Inflammatory macrophage (primary cell): ENCODE measurements around the gene PDHA1.

Source experiments
- DNase-seq, 2 donors: peaks; one replicate each; pipeline ENCODE4 v3.0.0-alpha.2; 2020 to 2022
- total RNA-seq, 18 experiments: gene quantifications; one replicate each; lab custom pipeline; 2026; ENCODE audit warnings: mixed read lengths in 6 of 18, inconsistent platforms in 2 of 18; lab: John Stamatoyannopoulos, UW

The PDHA1 gene
- 44.8 to 115 (median 99.0) reads per million in 18 experiments for total RNA-seq

DNA sequence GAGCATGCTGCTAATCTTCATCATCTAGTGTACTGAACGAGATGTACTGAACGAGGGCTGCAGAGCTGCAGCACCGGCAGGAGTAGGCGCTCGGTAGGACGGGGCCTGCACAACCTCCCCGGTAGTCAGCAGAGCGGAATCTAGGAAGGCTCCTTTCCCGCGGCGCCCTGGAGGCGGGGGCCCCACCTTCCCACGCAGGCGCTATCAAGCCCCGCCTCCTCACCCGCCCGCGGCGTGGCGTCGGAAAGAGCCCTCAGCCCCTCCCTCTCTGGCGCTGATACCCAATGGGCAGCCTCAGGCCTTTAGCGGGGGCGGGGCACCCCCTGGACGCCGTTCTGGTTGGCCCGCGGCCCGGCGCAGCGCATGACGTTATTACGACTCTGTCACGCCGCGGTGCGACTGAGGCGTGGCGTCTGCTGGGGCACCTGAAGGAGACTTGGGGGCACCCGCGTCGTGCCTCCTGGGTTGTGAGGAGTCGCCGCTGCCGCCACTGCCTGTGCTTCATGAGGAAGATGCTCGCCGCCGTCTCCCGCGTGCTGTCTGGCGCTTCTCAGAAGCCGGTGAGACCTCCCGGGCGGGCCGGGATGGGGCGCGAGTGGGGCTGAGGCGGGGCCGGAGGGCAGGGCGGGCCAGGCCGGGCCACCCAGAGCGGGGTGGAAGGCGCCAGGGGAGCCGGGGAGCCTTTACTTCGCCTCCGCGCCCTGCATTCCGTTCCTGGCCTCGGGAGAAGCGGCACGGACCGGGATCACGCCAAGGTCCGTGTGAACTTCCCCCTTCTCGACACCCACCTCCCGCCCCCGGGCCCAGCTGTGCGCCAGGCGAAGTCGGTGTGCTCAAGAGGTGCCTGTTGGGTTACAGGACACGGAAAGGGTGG, at the start of gene PDHA1:
PDHA1 (plus strand) TSS at position 393 of the 874 bp plus-strand sequence; CDS start at position 504, 111 bp downstream.
- DNase-seq, result peak; percentile 93 to 94

GRCh38 chrX:19303256-19303880, 40.4 kb upstream of the PDHA1 start:
- DNase-seq, result no peak

GRCh38 chrX:19326567-19326966, 17.2 kb upstream of the PDHA1 start:
- DNase-seq, result no peak

- DNase-seq, result no peak
These were observed 11.9 kb upstream of the PDHA1 start for GRCh38 chrX:19331831-19332230.

DNA sequence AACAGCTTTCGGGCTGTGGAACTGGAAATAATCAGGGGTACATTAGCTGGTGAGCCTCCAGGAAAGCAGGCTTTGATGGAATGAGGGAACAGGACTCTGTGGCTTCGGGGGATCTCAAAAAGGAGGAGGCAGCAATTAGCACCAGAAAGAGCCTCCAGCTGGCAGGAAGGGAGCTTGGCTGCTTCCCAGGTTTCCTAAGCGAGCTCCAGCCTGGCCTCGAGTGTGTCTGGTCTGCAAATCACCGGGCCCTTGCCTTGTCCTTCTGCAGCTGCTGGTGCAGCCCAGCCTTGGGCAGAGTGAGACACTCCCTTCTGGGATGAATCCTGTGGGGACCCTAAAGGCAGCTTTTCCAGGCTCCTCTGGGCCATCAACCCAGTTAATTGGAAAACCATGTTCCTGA, 10.7 kb upstream of the PDHA1 start:
- DNase-seq, result no peak

- DNase-seq, result peak; percentile 41 to 56
These were observed 8.6 kb upstream of the PDHA1 start for GRCh38 chrX:19334945-19335626.

DNA sequence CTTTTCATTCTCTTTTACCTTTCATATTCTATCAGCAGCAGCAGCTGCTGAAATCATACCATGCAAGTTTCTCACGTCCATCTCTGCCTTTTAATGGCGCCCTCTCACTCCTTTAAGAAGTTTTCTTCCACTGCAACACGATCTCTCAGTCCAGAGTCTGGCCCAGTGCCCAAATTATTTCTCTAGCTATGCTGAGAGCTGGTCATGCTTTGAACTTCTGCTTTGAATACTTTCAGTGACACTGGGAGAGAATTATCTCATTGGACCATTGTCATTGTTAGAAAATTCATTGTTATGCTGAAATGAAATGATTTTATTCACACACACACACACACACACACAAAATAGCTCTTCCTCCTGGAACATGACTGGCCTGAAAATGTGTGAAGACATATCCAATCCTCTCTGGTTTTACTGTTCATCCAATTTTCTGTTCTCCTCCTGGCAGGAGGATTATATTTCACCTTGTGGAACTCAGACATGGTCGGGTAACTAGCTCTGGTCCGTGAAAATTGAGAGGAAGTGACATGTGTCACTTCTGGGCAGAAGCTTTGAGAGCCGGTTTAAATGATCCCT, 1.3 kb upstream of the PDHA1 start:
- peak; percentile 55 to 57 for DNase-seq

DNA sequence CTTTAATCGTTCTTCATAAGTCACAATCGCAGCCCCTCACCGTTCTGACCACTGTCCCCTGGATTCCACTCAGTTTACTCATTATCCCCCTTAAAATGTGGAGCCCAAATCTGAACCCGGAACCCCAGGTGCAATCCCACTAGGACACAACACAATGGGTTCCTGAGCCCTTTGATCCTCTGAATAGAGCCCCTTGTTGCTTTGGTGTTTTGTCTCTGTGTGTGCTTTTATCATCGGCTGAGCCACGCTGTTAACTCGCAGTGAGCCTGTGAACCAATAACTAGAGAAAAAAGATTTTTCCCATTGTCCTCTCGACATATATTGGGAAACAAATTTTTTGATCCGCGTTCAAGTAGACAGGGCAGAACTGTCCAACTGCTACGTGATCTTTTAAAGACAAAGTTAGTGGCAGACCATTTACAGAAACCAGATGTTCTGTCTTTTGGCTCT, 617 bp upstream of the PDHA1 start:
- DNase-seq, result no peak

DNA sequence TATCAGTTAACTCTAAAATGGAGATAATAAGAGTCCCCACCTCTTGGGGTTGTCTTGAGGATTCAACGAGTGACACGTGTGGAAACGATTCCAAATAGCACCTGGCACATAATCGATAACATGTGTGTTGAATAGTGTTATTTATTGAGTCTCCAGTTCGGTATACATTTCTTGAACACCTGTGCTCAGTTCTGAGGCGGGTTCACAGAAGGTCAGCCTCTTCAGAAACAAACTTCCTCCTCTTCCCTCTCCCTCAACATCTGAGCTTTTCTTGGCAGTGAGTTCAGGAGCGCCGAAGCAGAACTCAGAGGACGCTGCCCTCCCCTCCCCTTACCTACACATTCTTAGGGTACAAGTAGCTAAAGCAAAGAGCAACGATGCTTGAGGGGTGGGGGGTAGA, 934 bp downstream of the PDHA1 start:
- DNase-seq, result no peak

GRCh38 chrX:19347916-19348315, 4.2 kb downstream of the PDHA1 start:
- no peak for DNase-seq

DNA sequence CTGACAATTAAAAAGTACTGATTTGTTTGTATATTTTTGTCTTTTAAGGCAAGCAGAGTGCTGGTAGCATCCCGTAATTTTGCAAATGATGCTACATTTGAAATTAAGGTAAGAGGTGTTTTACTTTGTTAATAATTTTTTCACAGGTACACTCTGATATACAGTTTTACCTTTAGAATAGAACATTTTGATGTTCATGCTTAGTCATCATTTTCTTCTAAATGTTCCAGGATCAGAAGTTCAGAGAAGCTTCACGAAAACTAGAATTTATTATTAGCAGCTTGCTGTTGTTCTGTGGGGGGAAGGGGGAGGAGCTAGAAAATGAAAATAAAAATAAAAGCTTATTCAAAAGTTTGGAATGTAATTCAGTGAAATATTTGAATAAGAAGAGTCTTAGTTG, 5.5 kb downstream of the PDHA1 start:
- no peak for DNase-seq

- DNase-seq, result peak; percentile 68 to 70
These were observed 7.2 kb downstream of the PDHA1 start for GRCh38 chrX:19350941-19351384.

- no peak for DNase-seq
These were observed 10.9 kb downstream of the PDHA1 start for GRCh38 chrX:19354625-19355024.

- DNase-seq, result peak in 1 of 2 donors; percentile 35
These were observed 14.8 kb downstream of the PDHA1 start for GRCh38 chrX:19358521-19358920.

DNA sequence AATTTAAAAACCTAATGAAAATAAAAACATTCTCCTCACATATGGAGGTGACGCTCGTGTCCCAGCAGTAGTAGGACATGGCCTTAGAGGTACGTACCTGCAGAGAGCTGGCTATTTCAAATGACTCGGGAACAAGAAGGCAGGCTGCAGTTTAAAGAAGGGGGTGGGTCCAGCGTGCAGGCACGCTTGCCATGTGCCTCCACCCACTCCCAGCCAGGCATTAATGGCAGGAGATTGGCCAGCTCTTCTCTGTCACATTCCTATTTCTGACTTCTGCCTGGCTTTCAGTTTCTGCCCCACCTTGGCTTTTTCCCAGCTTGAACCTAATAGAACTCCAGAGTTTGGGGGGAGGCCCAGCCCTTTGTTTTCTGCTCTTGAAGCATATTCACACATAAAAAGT, 17.2 kb downstream of the PDHA1 start:
- DNase-seq, result no peak

GRCh38 chrX:19361701-19362100, 18.0 kb downstream of the PDHA1 start:
- no peak for DNase-seq

DNA sequence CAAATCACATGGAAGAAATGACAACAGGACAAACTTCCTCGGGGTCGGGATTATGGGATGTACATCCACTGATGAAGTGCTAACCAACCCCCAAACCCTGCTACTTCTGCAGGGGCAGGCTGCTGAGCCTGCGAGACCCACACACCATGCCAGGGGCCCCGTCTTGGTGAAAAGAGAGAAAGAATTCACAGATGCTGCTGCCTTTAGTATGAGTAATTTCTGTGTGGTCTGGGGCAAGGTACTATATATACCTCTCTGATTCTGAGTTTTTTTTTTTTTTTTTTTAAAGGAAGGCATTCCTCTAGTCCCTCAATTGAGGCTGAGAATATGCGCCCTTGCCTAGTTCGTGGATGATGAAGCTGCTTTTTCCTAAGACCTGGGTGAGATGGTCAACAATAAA, 24.8 kb downstream of the PDHA1 start:
- no peak for DNase-seq

GRCh38 chrX:19370061-19370460, 26.3 kb downstream of the PDHA1 start:
- DNase-seq, result no peak

GRCh38 chrX:19372170-19372546, 28.4 kb downstream of the PDHA1 start:
- DNase-seq, result peak; percentile 60 to 61

GRCh38 chrX:19372547-19373331, 29.0 kb downstream of the PDHA1 start:
- no peak for DNase-seq

- DNase-seq, result no peak
These were observed 29.7 kb downstream of the PDHA1 start for GRCh38 chrX:19373351-19373891.

DNA sequence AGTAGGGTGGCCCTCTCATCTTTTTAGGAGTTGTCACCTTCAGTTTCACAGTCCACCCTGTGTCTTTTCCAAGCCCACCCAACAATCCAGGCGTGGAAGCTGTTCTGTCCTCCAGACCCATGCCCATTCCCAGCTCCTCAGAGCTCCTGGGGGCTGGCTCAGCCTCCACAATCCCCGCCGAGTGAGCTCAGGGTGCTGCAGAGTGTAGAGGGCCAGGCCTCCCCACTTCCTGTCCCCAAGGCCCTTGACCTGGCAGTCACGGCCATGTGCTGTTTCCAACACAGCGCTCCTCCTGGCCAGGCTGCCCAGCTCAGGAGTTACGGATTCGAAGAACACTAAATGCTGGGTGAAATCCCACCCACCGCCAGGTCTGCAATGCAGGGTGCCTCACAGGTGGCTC, 31.8 kb downstream of the PDHA1 start:
- DNase-seq, result no peak
